ENCODE measurements around the gene PDE4B. TPM values are rescaled to one million over a fixed set of nuclear protein-coding genes. Genes with fewer than 3 reads are reported as not detected.
"Not testable (repeated sequence)": the region's sequence is repeated elsewhere in the genome, so short reads cannot be mapped to it uniquely, and the experiment has no call there.

PDE4B gene
- total RNA-seq, 1 donor from 2014 or later: 0.29 TPM

- DNase-seq (ENCODE audit: low spot score, unreplicated experiment): no peak
- no peaks in the 10 kb centered on the region for H3K36me3 Mint-ChIP-seq (ENCODE audit: insufficient read depth)
- peaks cover 3% of the 10 kb centered on the region for H3K27me3 Mint-ChIP-seq
- H3K4me1 Mint-ChIP-seq (ENCODE audit: low read depth): no peaks in the 10 kb centered on the region
- no peak overlapping the region for H3K4me3 Mint-ChIP-seq (ENCODE audit: low read depth)
- TF ChIP-seq CTCF (IDR thresholded peaks at IDR 0.05; ENCODE audit: unreplicated experiment): no peak
- H3K9me3 Mint-ChIP-seq (ENCODE audit: low read depth): no peaks in the 10 kb centered on the region
- no peak overlapping the region for H3K27ac Mint-ChIP-seq
Observed at GRCh38 chr1:66124670-66125069, 332.0 kb downstream of the PDE4B start.

- not testable (repeated sequence) for H3K36me3 Mint-ChIP-seq (ENCODE audit: insufficient read depth); H3K27me3 Mint-ChIP-seq; H3K4me3 Mint-ChIP-seq (ENCODE audit: low read depth); H3K9me3 Mint-ChIP-seq (ENCODE audit: low read depth); H3K4me1 Mint-ChIP-seq (ENCODE audit: low read depth); DNase-seq (ENCODE audit: low spot score, unreplicated experiment); H3K27ac Mint-ChIP-seq
Observed at GRCh38 chr1:66128641-66129040, 335.9 kb downstream of the PDE4B start.

- Mint-ChIP-seq H3K27me3 (no peaks in the 10 kb centered on the region), H3K27ac (no peak overlapping the region), H3K4me3 (ENCODE audit: low read depth) (no peak overlapping the region), H3K36me3 (ENCODE audit: insufficient read depth) (no peaks in the 10 kb centered on the region), H3K9me3 (ENCODE audit: low read depth) (no peaks in the 10 kb centered on the region), H3K4me1 (ENCODE audit: low read depth) (peaks cover 4% of the 10 kb centered on the region)
- DNase-seq (ENCODE audit: low spot score, unreplicated experiment): no peak
- TF ChIP-seq CTCF (IDR thresholded peaks at IDR 0.05; ENCODE audit: unreplicated experiment): no peak
Observed at GRCh38 chr1:66132324-66132723, 339.6 kb downstream of the PDE4B start.

- DNase-seq (ENCODE audit: low spot score, unreplicated experiment): no peak
- no peak overlapping the region for H3K27ac Mint-ChIP-seq
- H3K27me3 Mint-ChIP-seq: no peaks in the 10 kb centered on the region
- no peaks in the 10 kb centered on the region for H3K9me3 Mint-ChIP-seq (ENCODE audit: low read depth)
- peaks cover 4% of the 10 kb centered on the region for H3K4me1 Mint-ChIP-seq (ENCODE audit: low read depth)
- no peaks in the 10 kb centered on the region for H3K36me3 Mint-ChIP-seq (ENCODE audit: insufficient read depth)
- TF ChIP-seq CTCF (IDR thresholded peaks at IDR 0.05; ENCODE audit: unreplicated experiment): no peak
- no peak overlapping the region for H3K4me3 Mint-ChIP-seq (ENCODE audit: low read depth)
Observed at GRCh38 chr1:66134004-66134403, 341.3 kb downstream of the PDE4B start.

- no peaks in the 10 kb centered on the region for H3K36me3 Mint-ChIP-seq (ENCODE audit: insufficient read depth)
- no peaks in the 10 kb centered on the region for H3K9me3 Mint-ChIP-seq (ENCODE audit: low read depth)
- no peak for TF ChIP-seq CTCF (IDR thresholded peaks at IDR 0.05; ENCODE audit: unreplicated experiment)
- H3K4me3 Mint-ChIP-seq (ENCODE audit: low read depth): no peak overlapping the region
- no peak overlapping the region for H3K27ac Mint-ChIP-seq
- peaks cover 4% of the 10 kb centered on the region for H3K4me1 Mint-ChIP-seq (ENCODE audit: low read depth)
- DNase-seq (ENCODE audit: low spot score, unreplicated experiment): no peak
- no peaks in the 10 kb centered on the region for H3K27me3 Mint-ChIP-seq
Observed at GRCh38 chr1:66135161-66135560, 342.5 kb downstream of the PDE4B start.

GRCh38 chr1:66136423-66136822 is 343.7 kb downstream of the PDE4B start:
- H3K27ac Mint-ChIP-seq: not testable (repeated sequence)

More at GRCh38 chr1:66136423-66136822, 343.7 kb downstream of the PDE4B start:
- DNase-seq (ENCODE audit: low spot score, unreplicated experiment); H3K4me3 Mint-ChIP-seq (ENCODE audit: low read depth); H3K9me3 Mint-ChIP-seq (ENCODE audit: low read depth); H3K36me3 Mint-ChIP-seq (ENCODE audit: insufficient read depth); H3K4me1 Mint-ChIP-seq (ENCODE audit: low read depth); H3K27me3 Mint-ChIP-seq: not testable (repeated sequence)

All from progenitor cell of endocrine pancreas (in vitro differentiated cells).